HepG2 (cell line): ENCODE results near the gene ZCCHC7. TPM values are rescaled to one million over a fixed set of nuclear protein-coding genes. Genes with fewer than 3 reads are reported as not detected.
"Not testable (repeated sequence)": the region's sequence is repeated elsewhere in the genome, so short reads cannot be mapped to it uniquely, and the experiment has no call there.

ENCODE experiments used
- ATAC-seq: fragments of 200-7000 bp; cut with Tn5 transposase; 3 replicates; pipeline ENCODE4 v1.9.1; 2020; ENCODE audit warnings: mild to moderate bottlenecking, moderate library complexity
- BruUV-seq: library from RNA; stranded (reverse); fragments of 400-500 nt; replicated peaks from 2 replicates; lab custom pipeline; 2021; lab: Mats Ljungman, UMichigan
- CTCF ChIA-PET: fragments of 300-600 bp; formaldehyde crosslinking; extraction: SDS; loops from one replicate; lab custom pipeline; 2021; ENCODE audit warnings: low total read pairs, inconsistent platforms, low intra/inter-chr PET ratio; lab: Yijun Ruan, JAX
- POLR2A ChIA-PET: fragments of 350-600 bp; sonication (Branson Sonifier 250); formaldehyde crosslinking; loops from one replicate; lab custom pipeline; 2020; ENCODE audit warnings: antibody characterized with exemption, inconsistent platforms; lab: Yijun Ruan, JAX
- DNase-seq: peaks from one replicate; pipeline ENCODE4 v3.0.0-alpha.2; 2015; ENCODE audit warnings: low spot score
- FAIRE-seq: peaks from 3 replicates; lab custom pipeline; 2011; peaks lifted over from hg19 to GRCh38; lab: Jason Lieb, UNC
- H2AFZ ChIP-seq: one replicate; pipeline ENCODE4 v1.6.1; 2011; ENCODE audit warnings: low read length, inconsistent platforms
- H3K27ac ChIP-seq: fragments of 300-600 bp; 3 replicates; pipeline ENCODE4 v1.8.0; 2011; ENCODE audit warnings: mixed run types, mild to moderate bottlenecking, mixed read lengths, low read length, inconsistent platforms; ENCODE audit not compliant: insufficient read depth; ENCODE audit errors: extremely low read length
- H3K27me3 ChIP-seq, 2 experiments: fragments of 200-600 bp in 1 of 2; 2 replicates in 1 of 2; 3 replicates in 1 of 2; pipeline versions ENCODE4 v1.6.0 to v1.8.0; 2011; ENCODE audit warnings: low read length in 2 of 2, mild to moderate bottlenecking in 2 of 2, moderate library complexity in 2 of 2, inconsistent platforms in 1 of 2; ENCODE audit not compliant: insufficient read depth in 2 of 2, control insufficient read depth in 1 of 2
- H3K36me3 ChIP-seq, 2 experiments: fragments of 200-600 bp in 1 of 2; replicated peaks in 1 of 2; 2 replicates in 1 of 2; 3 replicates in 1 of 2; pipeline versions ENCODE4 v1.5.1 to v1.8.0; 2011; ENCODE audit warnings: low read length in 2 of 2, inconsistent platforms in 1 of 2; ENCODE audit not compliant: insufficient read depth in 2 of 2, control insufficient read depth in 1 of 2
- H3K4me1 ChIP-seq: 2 replicates; pipeline ENCODE4 v1.5.1; 2012; ENCODE audit warnings: low read length, inconsistent platforms; ENCODE audit not compliant: insufficient read depth
- H3K4me2 ChIP-seq: 2 replicates; pipeline ENCODE4 v1.6.0; 2011; ENCODE audit warnings: low read depth, low read length, inconsistent platforms
- H3K4me3 ChIP-seq, 3 experiments: fragments of 200-600 bp in 1 of 3; sonication (generic), shearing (Covaris generic) in 1 of 3; replicated peaks in 1 of 3; 2 replicates each; pipeline ENCODE4 v1.5.1; 2011 to 2016; ENCODE audit warnings: low read length in 3 of 3, inconsistent platforms in 2 of 3, low read depth in 2 of 3, mild to moderate bottlenecking in 2 of 3, control low read depth in 1 of 3, mixed read lengths in 1 of 3; ENCODE audit not compliant: insufficient read depth in 1 of 3
- H3K79me2 ChIP-seq: one replicate; pipeline ENCODE4 v1.6.1; 2011; ENCODE audit warnings: low read length, inconsistent platforms; ENCODE audit not compliant: insufficient read depth
- H3K9ac ChIP-seq: 2 replicates; pipeline ENCODE4 v1.6.0; 2011; ENCODE audit warnings: mild to moderate bottlenecking, low read depth, low read length, inconsistent platforms; ENCODE audit not compliant: insufficient read depth
- H3K9me3 ChIP-seq: 2 replicates; pipeline ENCODE4 v1.5.1; 2012; ENCODE audit warnings: mild to moderate bottlenecking, low read length
- H4K20me1 ChIP-seq: 2 replicates; pipeline ENCODE4 v1.6.0; 2011; ENCODE audit warnings: inconsistent platforms, mild to moderate bottlenecking, low read length, moderate library complexity; ENCODE audit not compliant: insufficient read depth
- BHLHE40 ChIP-seq: IDR thresholded peaks from 2 replicates; pipeline ENCODE4 v1.6.1; 2011; ENCODE audit warnings: low read length, improper control_type of control experiment
- CEBPB ChIP-seq: IDR thresholded peaks from 2 replicates; pipeline ENCODE4 v1.6.1; 2011; ENCODE audit warnings: low read depth, low read length, improper control_type of control experiment, borderline replicate concordance
- FOXK1 ChIP-seq: sonication (generic); formaldehyde crosslinking; IDR thresholded peaks from 2 replicates; pipeline ENCODE4 v1.4.0; 2020; ENCODE audit warnings: low read depth, missing genetic modification reagents, borderline replicate concordance
- GLI4 ChIP-seq: sonication (generic); formaldehyde crosslinking; IDR thresholded peaks from 2 replicates; pipeline ENCODE4 v1.5.1; 2020; ENCODE audit warnings: missing genetic modification reagents, mild to moderate bottlenecking, moderate library complexity, borderline replicate concordance
- HNRNPLL ChIP-seq: fragments of 200-400 bp; formaldehyde crosslinking; IDR thresholded peaks from 2 replicates; pipeline ENCODE4 v1.6.1; 2017; ENCODE audit warnings: mild to moderate bottlenecking, low read depth, low read length; ENCODE audit not compliant: poor library complexity, severe bottlenecking
- KDM3A ChIP-seq: IDR thresholded peaks from 2 replicates; pipeline ENCODE4 v1.6.1; 2018; ENCODE audit warnings: low read depth, missing compliant biosample characterization
- NFE2L1 ChIP-seq: sonication (generic); formaldehyde crosslinking; IDR thresholded peaks from 2 replicates; pipeline ENCODE4 v1.4.0; 2020; ENCODE audit warnings: missing genetic modification reagents, mild to moderate bottlenecking, borderline replicate concordance
- NKX3-1 ChIP-seq: sonication (generic); formaldehyde crosslinking; IDR thresholded peaks from 2 replicates; pipeline ENCODE4 v1.5.0; 2020; ENCODE audit warnings: missing genetic modification reagents
- PATZ1 ChIP-seq: sonication (generic); formaldehyde crosslinking; IDR thresholded peaks from 2 replicates; pipeline ENCODE4 v1.4.0; 2020; ENCODE audit warnings: missing genetic modification reagents
- SALL1 ChIP-seq: sonication (generic); formaldehyde crosslinking; IDR thresholded peaks from 2 replicates; pipeline ENCODE4 v1.8.0; 2022; ENCODE audit warnings: mild to moderate bottlenecking, missing genetic modification reagents
- SAP130 ChIP-seq: IDR thresholded peaks from 2 replicates; pipeline ENCODE4 v1.6.1; 2016; ENCODE audit warnings: low read depth
- SRSF1 ChIP-seq: fragments of 200-400 bp; formaldehyde crosslinking; optimal IDR thresholded peaks from 2 replicates; pipeline ENCODE3; 2017; ENCODE audit warnings: mild to moderate bottlenecking, low read depth, low read length, moderate library complexity
- THYN1 ChIP-seq: sonication (generic); formaldehyde crosslinking; IDR thresholded peaks from 2 replicates; pipeline ENCODE4 v1.8.1; 2023; ENCODE audit warnings: low read depth, mild to moderate bottlenecking, moderate library complexity, missing genetic modification reagents, borderline replicate concordance
- TSC22D2 ChIP-seq: sonication (generic); formaldehyde crosslinking; IDR thresholded peaks from 2 replicates; pipeline ENCODE4 v1.5.1; 2020; ENCODE audit warnings: missing genetic modification reagents, mild to moderate bottlenecking, borderline replicate concordance
- ZFY ChIP-seq: sonication (generic); formaldehyde crosslinking; IDR thresholded peaks from 2 replicates; pipeline ENCODE4 v1.4.0; 2020; ENCODE audit warnings: missing genetic modification reagents
- ZMYM3 ChIP-seq: sonication (generic); formaldehyde crosslinking; IDR thresholded peaks from 2 replicates; pipeline ENCODE4 v1.5.1; 2020; ENCODE audit warnings: mild to moderate bottlenecking, missing genetic modification reagents
- ZNF296 ChIP-seq: sonication (generic); formaldehyde crosslinking; conservative IDR thresholded peaks from 2 replicates; pipeline ENCODE4 v1.5.0; 2020; ENCODE audit warnings: mild to moderate bottlenecking, missing genetic modification reagents
- ZNF496 ChIP-seq: sonication (generic); formaldehyde crosslinking; IDR thresholded peaks from 2 replicates; pipeline ENCODE4 v1.8.1; 2023; ENCODE audit warnings: mild to moderate bottlenecking, moderate library complexity, missing genetic modification reagents; ENCODE audit not compliant: insufficient replicate concordance
- ZNF501 ChIP-seq: sonication (generic); formaldehyde crosslinking; IDR thresholded peaks from 2 replicates; pipeline ENCODE4 v1.5.1; 2020; ENCODE audit warnings: mild to moderate bottlenecking, moderate library complexity, missing genetic modification reagents
- ZNF772 ChIP-seq: sonication (generic); formaldehyde crosslinking; IDR thresholded peaks from 2 replicates; pipeline ENCODE4 v1.5.0; 2020; ENCODE audit warnings: mild to moderate bottlenecking, missing genetic modification reagents
- ZSCAN22 ChIP-seq: sonication (generic); formaldehyde crosslinking; IDR thresholded peaks from 2 replicates; pipeline ENCODE4 v1.4.0; 2020; ENCODE audit warnings: mild to moderate bottlenecking, missing genetic modification reagents
- WGBS: methylation state at CpG from one replicate; pipeline ENCODE4 v1.1.6; 2017; ENCODE audit warnings: low lambda C conversion rate; 5-methylcytosine and 5-hydroxymethylcytosine counted together
- in situ Hi-C: cut with HindIII; loops from 2 replicates; pipeline ENCODE4 v1.10.0; 2017; ENCODE audit warnings: low pct_unique_long_range_greater_than_20kb; ENCODE audit not compliant: extremely low pct_ligation_motif_present
- intact Hi-C: fragments of 100-400 bp; cut with micrococcal nuclease; formaldehyde crosslinking; loops from one replicate; pipeline ENCODE4 v1.10.0; 2022; ENCODE audit not compliant: unreplicated experiment
- polyA plus RNA-seq, 8 experiments: library from polyadenylated mRNA; depleted of rRNA in 3 of 8; stranded (reverse) in 7 of 8; unstranded in 1 of 8; fragments of >200 nt; fragmentation: Illumina TruSeq in 4 of 8; extraction: Trizol in 4 of 8; gene quantifications; 2 replicates each; pipeline versions ENCODE4 v1.2.1 to v1.2.3, GENCODE V29; 2011 to 2016; ENCODE audit warnings: low read depth in 4 of 8, missing spikeins in 1 of 8, mixed read lengths in 1 of 8; ENCODE audit not compliant: insufficient read depth in 1 of 8
- total RNA-seq, 5 experiments: library from RNA; depleted of rRNA; stranded (reverse); fragments of >200 nt; fragmentation: Illumina TruSeq; extraction: Trizol; gene quantifications; 2 replicates each; pipeline ENCODE4 v1.2.3, GENCODE V29; 2016; ENCODE audit warnings: low read depth in 1 of 5

Gene ZCCHC7
- total and polyA plus RNA-seq, 2 of the 13 experiments (the other 11 are each of a cell fraction or from before 2014, with no cell fraction given) = 13.6 to 19.3 TPM

GRCh38 chr9:37079370-37080164, 40.8 kb upstream of the ZCCHC7 start (continued):
- TF ChIP-seq ZMYM3 (CRISPR knock-in tag) (no peak), ZNF496 (CRISPR knock-in tag) (peak; percentile 74), THYN1 (CRISPR knock-in tag) (peak; percentile 84; the same call in 1 of the 2 replicates), TSC22D2 (peak; percentile 98), SRSF1 (peak; percentile 12), BHLHE40 (0 out of 2 replicates have a peak, but pooled peaks have one; percentile 30), CEBPB (no peak), ZSCAN22 (peak; percentile 76; the same call in 1 of the 2 replicates)

DNA sequence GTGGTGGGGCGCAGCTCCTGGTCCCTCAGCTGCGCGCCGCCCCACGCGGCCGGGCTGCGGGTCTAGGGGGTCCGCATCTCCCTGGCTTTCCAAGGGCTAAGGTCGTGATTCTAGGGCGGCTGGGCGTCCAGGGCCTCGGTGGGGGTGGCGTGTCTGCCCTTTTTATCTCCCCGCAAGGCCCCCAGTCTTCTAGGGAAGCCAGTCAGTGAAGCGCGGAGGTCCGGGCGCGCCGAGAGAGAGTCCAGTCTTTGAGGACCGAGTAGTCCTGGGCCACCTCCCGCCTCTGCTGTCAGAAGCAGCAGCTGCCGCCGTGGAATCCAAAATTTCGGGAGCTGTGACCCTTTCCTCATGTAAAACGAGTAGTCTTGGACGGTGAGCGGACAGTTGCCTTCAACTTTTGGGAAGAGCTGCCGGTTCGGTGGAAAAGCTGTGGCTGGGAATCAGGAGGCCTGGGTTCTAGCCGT, 40.2 kb upstream of the ZCCHC7 start:
- ATAC-seq = peak; percentile 80
- BruUV-seq, H4K20me1 ChIP-seq, CTCF ChIA-PET, H3K9me3 ChIP-seq, H3K27me3 ChIP-seq, H2AFZ ChIP-seq, FAIRE-seq, DNase-seq, in situ Hi-C loops, H3K36me3 ChIP-seq: not testable (repeated sequence)
- 2% methylated on average over 16 of the region's 32 CpGs for WGBS
- peaks cover 41% of the 10 kb centered on the region for H3K79me2 ChIP-seq
- POLR2A ChIA-PET = interaction anchor here (1.2 to 3.0 kb wide), 3 partner anchors 9 to 40 kb away, joined by 3 to 34 read pairs (median 4); partner anchors contain the start of gene ZCCHC7
- H3K9ac ChIP-seq = peak overlapping the region; percentile 86
- H3K4me2 ChIP-seq = peak overlapping the region; percentile 65
- intact Hi-C loops = loop anchor here (1.0 kb wide), 1 partner anchor 9 kb away; no protein-coding TSS in a partner anchor
- peaks cover 41% of the 10 kb centered on the region for H3K4me1 ChIP-seq
- H3K4me3 ChIP-seq = peak overlapping the region; percentile 78 to 97 (median 87)
- peak overlapping the region; percentile 76 for H3K27ac ChIP-seq
- TF ChIP-seq NKX3-1 (CRISPR knock-in tag) = peak; percentile 70; the same call in 1 of the 2 replicates
- TF ChIP-seq ZNF296 (CRISPR knock-in tag) = 0 out of 2 replicates have a peak, but pooled peaks have one; percentile 40
- TF ChIP-seq FOXK1 (CRISPR knock-in tag) = 0 out of 2 replicates have a peak, but pooled peaks have one; percentile 5
- peak; percentile 59; the same call in 1 of the 2 replicates for TF ChIP-seq GLI4 (CRISPR knock-in tag)
- peak; percentile 44 for TF ChIP-seq HNRNPLL
- TF ChIP-seq ZFY (CRISPR knock-in tag) = 0 out of 2 replicates have a peak, but pooled peaks have one; percentile 5
- peak; percentile 61; the same call in 1 of the 2 replicates for TF ChIP-seq PATZ1
- TF ChIP-seq SAP130 (CRISPR knock-in tag) = peak; percentile 47; the same call in 1 of the 2 replicates
- peak; percentile 50; the same call in 1 of the 2 replicates for TF ChIP-seq SALL1
- TF ChIP-seq ZNF501 = peak; percentile 5; the same call in 1 of the 2 replicates
- TF ChIP-seq NFE2L1 (CRISPR knock-in tag) = 0 out of 2 replicates have a peak, but pooled peaks have one; percentile 34
- 0 out of 2 replicates have a peak, but pooled peaks have one; percentile 8 for TF ChIP-seq KDM3A (CRISPR knock-in tag)
- peak; percentile 69 for TF ChIP-seq ZNF772 (CRISPR knock-in tag)
